Left renal pelvis (tissue), 4 donors: ENCODE results near the gene HES5. TPM values are rescaled to one million over a fixed set of nuclear protein-coding genes. Genes with fewer than 3 reads are reported as not detected.

Source experiments
- DNase-seq, 4 donors: peaks; one replicate each; pipeline ENCODE4 v3.0.0-alpha.2; 2013; ENCODE audit warnings: low read depth in 4 of 4, low spot score in 3 of 4
- polyA plus RNA-seq, 4 donors: library from polyadenylated mRNA; unstranded; fragments of 120-200 nt; gene quantifications; one replicate each; pipeline ENCODE4 v1.2.1, GENCODE V29; 2013; ENCODE audit not compliant: insufficient read length in 4 of 4

HES5 gene
- polyA plus RNA-seq, 4 donors, result 0.14 to 0.41 (median 0.30) TPM

GRCh38 chr1:2533365-2533764 is 3.3 kb upstream of the HES5 start:
- no peak for DNase-seq

- DNase-seq, result no peak
These were observed 2.6 kb upstream of the HES5 start for GRCh38 chr1:2532485-2533160.

GRCh38 chr1:2530513-2531361 is 674 bp upstream of the HES5 start:
- DNase-seq, result no peak

- DNase-seq, result no peak
These were observed 888 bp downstream of the HES5 start for GRCh38 chr1:2528966-2529783.

- no peak for DNase-seq
These were observed 1.5 kb downstream of the HES5 start for GRCh38 chr1:2528611-2528965.

GRCh38 chr1:2528016-2528415 is 2.0 kb downstream of the HES5 start:
- DNase-seq, result no peak

GRCh38 chr1:2527556-2527860 is 2.6 kb downstream of the HES5 start:
- no peak for DNase-seq

- DNase-seq, result no peak
These were observed 3.1 kb downstream of the HES5 start for GRCh38 chr1:2526824-2527555.

- DNase-seq, result peak; percentile 72 to 88 (median 86)
These were observed 3.9 kb downstream of the HES5 start, which contains the start of gene PANK4 for GRCh38 chr1:2525920-2526823. Gene PANK4 (minus strand): TSS chr1:2526596. CDS start chr1:2526587, 9 bp downstream.

GRCh38 chr1:2525572-2525919 is 4.5 kb downstream of the HES5 start:
- DNase-seq, result no peak

- no peak for DNase-seq
These were observed 6.0 kb downstream of the HES5 start for GRCh38 chr1:2523891-2524609.

GRCh38 chr1:2523191-2523890 is 6.7 kb downstream of the HES5 start:
- DNase-seq, result no peak

- no peak for DNase-seq
These were observed 7.8 kb downstream of the HES5 start for GRCh38 chr1:2522230-2522629.

GRCh38 chr1:2520806-2521205 is 9.3 kb downstream of the HES5 start:
- DNase-seq, result no peak

- no peak for DNase-seq
These were observed 9.9 kb downstream of the HES5 start for GRCh38 chr1:2520206-2520605.

GRCh38 chr1:2519729-2520128 is 10.3 kb downstream of the HES5 start:
- no peak for DNase-seq

GRCh38 chr1:2519029-2519685 is 10.9 kb downstream of the HES5 start:
- no peak for DNase-seq

- no peak for DNase-seq
These were observed 11.5 kb downstream of the HES5 start for GRCh38 chr1:2518528-2518927.
